NCI-H526 treated with DMSO at 0.1 percent for 48 hours (cell line): ENCODE results near the gene PHF12.
"Not testable (repeated sequence)": the region's sequence is repeated elsewhere in the genome, so short reads cannot be mapped to it uniquely, and the experiment has no call there.

Experiments
- DNase-seq: peaks from one replicate; lab custom pipeline; 2025; lab: John Stamatoyannopoulos, UW

The PHF12 gene

DNA sequence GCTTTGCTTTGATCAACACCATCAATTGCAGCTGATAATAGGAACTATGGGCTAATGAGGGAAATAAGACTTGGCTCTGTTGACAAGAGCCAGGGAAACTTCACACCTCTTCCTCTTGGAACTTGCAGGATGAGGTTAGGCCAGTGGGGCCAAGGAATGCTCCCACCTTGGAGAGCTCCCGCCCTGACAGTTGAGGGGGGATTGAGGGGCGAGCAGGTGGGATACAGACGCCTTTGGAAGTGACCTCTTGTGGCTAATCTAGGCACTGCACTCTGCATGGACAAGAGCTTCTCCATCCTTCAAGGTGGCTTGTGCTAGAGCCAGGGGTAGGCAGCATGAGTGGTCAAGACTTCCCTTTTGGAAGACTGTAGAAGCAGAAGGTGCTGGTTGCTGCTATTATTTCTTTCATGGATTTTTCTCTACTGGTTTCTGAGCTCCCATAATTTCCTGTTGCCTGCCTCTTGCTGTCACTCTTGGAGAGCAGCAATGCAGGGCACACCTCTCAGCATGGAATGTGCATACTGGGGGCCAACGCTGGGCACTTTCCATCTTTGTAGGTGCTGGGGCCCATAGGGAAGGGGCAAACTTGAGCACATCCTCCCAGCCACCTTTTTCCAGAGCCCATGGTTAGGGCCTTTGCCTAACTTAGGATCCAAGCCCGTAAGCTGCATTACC lies 2.3 kb upstream of the PHF12 start:
- no peak for DNase-seq

DNA sequence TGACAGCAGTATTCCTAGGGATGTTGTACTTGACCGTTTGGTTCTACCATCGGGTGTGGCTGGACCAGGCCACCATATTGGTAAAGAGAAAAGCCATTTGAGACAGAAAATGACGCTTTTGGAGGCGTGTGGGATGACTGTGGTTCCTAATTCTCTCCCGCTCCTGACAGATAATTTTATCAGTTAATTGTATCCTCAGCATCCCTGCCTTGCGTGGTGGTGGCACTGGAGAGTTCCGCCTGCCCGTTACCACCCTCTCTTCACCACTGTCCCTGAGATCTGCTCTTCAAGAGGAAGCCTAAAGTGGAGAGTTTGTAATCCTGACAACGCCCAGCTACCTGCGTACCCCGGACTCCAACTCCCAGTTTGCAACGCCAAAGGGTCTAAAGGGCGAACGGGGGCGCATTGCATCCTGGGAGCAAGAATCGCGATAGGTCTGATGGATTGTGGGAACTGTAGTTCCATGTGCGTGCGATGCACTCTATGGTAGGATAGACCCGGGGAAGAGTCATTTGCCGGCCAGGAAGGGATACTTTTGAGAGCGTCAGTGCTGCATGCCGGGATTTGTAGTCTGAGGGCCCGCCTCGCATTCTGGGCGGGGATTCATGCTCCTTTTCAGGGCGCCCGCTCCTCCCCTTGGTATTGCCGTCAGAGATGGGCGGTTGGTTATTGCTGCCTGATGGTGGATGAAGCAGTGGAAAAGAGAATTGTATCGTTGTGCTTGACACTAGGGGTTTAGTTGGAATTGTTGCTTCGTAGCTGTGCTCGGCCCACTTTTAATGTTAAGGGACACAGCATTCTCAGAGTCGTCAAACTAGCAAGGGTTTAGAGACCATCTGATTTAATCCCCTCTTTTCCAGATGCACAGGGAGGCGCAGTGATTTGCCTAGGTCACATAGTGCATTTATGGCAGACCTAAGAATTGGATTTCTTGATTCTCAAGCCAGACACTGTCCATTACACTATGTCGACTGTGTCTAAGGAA lies 965 bp upstream of the PHF12 start:
- DNase-seq: peak; percentile 100

DNA sequence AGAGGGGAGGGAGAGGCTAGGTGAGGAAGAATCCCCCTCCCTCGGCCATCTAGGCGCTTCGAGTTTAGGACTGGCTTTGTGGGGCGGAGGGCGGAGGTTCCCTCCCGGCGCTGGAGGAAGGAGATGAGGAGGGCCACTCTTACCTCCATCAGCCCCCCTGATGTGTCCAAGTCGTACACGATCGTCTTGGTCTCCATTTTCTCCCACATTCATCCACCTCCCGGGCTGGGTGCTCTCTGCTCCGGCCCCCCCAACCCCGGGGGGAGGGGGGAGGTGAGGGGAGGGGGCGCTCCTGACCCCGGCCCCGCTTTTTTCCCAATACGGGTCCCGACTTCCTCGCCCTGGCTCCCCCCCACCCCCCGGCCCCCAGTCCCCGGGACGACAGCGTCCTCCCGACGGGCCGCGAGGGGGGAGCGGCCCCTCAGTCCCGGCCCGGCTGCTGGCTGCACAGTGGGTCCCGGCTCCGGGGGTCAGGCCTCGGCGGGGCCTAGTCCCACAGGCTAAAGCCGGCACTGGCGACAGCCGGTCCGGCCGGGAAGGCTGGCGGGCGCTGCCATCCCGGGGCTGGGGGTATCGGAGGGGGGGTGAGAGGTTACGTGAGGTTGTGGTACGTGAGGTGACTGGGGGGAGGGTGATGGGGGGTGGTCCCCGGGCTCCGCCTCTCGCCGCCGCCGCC lies 428 bp downstream of the PHF12 start:
- DNase-seq: no peak

DNA sequence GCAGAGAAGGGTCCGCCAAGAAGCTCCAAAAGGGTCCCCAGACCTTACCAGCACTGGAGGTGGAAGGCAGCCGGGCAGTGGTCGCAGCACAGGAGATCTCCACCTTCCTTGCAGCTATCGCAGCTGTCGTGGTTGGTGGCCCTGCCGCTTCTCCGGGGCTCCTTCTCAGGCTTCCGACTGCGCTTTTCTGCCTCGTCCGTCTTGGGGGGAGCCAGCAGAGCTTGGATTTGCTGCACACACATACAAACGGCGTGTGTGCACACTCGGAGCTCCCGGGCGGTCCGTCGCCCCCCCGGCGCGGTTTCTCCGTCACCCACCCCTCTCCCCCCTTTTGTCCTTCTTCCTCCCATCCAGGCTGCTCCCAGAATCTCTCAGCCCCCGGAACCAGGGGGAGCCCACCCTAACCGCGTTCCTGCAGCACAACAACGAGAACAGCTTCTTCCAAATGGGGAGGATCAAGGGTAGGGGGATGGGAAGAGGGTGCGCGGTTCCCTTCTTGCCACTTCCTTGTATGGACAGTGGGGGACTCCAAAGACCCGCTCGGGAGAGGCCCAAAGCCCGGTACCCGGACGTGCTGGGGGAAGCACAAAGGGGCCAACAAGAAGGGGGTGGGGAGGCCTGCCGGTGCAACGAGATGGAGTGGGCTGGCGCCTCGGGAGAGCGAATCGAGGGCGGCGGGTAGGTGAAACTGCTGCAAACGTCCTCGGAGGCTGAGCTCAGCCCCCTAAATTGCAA lies 1.1 kb downstream of the PHF12 start:
- peak; percentile 55 for DNase-seq

DNA sequence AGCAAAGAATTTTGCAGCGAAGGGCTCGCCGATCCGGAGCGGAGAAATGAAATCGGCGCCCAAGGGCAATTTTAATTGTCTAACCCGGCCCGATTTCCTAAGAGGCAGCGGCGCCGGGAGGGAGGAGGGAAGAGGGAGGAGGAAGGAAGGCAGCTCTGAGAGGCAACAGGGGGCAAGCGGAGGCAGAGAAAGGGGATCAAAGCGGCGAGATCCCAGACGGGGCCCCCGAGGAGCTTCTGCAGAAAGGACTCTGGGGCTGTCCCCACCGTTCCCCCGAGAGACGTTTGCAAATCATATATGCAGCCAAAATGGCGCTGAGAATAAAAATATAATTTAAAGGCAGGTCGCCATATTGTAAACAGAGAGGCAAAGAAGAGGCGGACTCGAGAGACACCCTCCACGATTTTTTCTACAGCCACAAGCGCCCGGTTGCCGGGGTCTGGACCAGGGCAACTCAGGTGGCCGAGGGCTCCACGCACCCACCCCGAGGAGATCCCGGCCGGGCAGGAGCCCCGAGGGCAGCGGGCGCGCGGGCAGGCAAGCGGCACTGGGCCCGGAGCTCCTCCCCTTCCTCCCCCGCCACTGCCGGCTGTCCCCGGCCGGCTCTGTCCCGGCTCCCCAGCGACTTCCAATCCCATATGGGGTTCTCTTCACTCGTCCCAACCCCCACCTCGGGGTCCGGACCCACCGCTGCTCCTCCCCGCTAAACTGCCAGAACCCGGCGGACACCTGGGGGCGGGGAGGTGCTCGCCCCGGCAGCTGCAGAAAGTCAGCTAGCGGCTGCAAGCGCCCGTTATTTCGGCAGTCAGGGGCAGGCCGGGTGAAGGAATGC lies 1.9 kb downstream of the PHF12 start:
- DNase-seq: peak; percentile 76

DNA sequence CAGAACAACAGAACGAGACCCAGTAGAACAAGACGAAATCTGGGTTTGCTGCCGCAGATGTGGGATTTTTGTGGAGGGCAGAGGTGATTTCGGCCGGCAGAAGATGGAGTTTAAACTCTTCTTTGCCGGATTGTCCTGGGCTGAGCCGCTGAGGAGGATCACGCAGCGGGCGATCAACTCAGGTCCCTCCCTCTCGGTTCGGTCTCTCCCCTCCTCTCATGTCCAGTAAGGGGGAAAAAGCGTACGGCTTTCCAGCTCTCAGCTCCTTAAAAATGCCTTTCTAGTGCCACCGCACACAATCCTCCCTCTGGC lies 2.5 kb downstream of the PHF12 start:
- no peak for DNase-seq

DNA sequence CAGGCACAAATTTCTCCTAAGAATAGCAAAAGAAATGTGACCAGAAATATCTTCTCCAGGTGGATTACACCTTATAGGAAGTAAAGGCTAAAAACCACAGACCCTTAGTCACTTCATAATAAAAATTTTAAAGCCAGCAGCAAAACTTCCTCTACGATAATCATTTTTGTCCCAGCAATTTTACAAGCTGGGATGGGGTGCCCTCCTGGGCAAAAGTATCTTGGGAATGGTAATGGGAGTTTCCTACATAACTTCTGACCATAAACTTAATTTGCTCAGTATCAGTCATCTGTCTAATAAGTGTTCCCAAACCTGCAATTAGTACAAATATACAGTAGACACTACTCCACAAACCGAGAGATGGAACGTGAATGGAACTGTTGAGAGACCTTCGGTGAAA lies 3.0 kb downstream of the PHF12 start:
- DNase-seq: no peak

DNA sequence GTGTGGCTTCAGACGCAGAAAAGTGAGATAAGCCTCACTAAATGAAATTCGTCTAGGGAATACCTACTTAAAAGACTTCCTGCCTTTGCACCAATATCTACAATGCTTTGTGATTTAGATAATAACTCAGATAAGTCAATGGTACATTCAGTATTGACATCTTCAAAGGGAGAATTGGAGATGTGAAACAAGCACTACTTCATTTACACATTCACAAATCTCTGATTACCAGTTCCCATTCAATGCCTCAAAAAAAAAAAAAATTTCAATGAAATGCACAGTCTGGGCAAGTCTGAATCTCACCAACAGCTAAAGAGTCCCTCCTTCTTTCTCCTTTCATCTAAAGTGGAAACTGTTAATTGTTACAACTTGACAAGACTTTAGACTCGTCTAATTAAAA lies 3.7 kb downstream of the PHF12 start:
- no peak for DNase-seq

DNA sequence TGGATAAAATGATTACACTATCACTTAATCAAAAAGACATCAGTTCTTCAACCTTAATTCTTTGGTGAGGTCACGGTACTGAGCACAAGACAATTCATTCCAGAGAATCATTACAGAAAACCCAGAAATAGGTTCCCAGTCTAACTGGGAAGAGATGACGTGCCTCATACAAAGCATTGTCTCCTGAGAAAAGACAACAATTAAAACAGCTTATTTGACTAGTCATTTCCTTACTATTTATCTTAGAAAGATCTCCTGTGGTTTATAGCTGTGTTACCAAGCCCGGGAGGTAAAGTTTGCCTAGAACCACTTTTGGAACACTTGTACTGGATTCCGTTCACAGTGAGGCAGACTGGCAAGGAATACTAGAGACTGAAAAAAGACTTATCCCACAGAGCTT lies 5.1 kb downstream of the PHF12 start:
- no peak for DNase-seq

DNA sequence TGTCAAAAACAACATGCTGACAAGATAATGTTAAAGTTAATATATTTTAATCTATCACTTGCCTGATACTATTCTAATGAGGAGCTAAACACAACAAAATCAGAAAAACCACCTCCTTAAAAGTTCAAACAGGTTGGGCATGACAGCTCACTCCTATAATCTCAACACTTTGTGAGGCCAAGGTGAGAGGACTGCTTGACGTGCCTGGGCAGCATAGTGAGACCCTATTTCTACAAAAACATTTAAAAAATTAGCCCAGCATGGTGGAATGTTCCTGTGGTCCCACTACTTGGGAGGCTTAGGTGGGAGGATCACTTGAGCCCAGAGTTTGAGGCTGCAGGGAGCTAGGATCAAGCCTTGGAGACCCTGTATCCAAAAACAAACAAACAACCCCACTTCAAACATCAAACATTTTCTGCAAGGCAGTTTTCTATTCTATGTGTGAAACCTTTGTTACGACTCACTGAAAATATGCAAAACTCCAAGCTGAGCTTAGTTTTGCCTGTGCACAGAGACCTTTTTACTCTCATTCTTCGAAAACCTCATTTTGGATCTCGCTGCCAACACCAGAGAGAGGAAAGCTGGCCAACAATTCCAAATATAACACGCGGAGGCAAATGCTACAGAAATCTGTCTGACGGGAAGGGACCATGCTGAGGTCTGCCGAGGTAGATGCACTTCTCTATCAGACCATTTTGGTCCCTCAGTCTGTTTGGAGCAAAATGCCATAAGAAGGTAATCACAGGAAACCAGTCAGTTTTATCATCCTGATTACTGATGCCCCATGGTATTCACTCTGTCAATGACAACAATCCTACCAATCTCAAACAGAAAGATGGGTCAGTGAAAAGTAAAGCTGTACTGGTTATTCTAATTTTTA lies 6.2 kb downstream of the PHF12 start:
- DNase-seq: peak; percentile 35

DNA sequence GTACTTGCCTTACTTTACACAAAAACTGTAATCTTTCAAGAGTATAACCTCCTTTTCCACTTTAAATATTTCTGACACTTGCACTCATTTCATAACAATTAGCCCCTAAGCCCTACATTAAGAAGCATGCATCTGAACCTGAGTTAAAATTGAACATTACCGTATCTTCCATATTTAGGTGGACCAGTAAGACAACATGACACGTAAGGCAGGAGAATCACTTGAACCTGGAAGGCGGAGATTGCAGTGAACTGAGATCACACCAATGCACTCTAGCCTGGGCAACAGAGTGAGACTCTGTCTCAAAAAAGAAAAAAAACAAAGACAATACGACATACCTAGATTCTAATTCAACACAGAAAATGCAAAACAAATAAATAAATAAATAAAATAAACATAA lies 7.0 kb downstream of the PHF12 start:
- DNase-seq: no peak

DNA sequence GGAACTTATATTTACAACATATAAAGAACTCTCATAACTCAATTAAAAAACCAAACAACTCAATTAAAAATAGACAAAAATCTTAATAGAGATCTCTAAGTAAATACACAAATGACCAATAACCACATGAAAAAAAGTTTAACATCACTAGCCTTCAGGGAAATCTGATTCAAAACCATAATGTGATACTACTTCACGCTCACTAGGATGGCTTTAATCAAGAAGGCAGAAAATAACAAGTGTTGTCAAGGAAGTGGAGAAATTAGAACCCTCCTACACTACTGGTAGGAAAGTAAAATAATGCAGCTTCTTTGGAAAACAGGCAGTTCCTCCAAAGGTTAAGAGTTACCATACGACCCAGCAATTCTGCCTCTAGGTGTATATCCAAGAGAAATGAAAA lies 8.4 kb downstream of the PHF12 start:
- no peak for DNase-seq

DNA sequence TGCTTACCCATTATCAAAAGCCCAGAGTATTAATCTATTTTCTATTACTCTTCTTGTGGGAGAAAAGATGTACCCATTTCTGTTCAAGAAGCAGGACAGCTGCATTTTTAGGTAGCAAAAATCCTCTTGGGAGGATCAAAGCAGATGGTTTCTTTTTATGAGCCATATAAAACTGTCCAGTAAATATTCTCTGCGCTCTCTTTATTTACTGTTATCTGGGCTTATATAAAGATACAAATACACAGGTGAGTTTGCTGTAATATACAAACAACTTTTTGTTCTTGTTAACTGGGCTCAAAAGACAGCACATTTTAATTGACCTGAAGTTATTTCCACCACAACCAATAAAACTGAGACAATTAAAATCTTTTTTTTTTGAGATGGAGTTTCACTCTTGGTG lies 10.1 kb downstream of the PHF12 start:
- no peak for DNase-seq

DNA sequence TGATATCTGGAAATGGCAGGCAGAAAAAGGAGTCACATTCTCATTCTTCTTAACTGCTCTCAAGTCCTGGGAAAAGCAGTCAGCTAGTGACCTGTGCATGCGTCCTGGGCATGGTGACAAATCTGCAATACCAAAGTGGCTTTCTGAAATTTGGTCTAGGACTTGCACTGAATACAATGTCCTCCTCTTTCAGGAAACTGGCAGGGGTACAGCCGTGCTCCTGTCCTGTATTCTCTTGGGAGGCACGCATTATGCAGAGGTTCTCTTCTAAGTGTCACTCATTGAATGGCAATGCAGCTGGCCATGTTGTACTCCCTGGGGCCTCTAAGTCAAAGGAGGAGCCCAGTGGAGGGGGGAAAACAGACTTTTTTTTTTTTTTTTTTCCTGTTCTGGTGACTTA lies 10.6 kb downstream of the PHF12 start:
- no peak for DNase-seq

DNA sequence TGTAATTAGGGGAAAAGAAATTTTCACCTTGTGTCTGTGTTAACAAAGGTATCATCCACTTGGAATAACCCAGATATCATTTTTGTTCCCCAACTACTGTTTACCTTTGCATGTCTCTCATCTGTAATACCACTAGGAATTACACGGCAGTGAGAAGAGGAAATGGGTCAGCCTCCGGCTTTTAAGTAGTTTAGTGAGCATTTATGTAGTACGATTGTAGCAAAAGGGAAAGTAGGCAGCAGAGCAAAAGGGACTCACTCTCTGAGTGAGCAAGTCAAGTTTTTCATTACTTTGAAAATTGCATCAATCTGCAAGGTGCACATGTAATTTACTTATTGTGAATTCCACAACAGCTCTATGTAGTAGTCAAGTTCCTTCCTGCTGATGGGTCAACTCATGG lies 11.2 kb downstream of the PHF12 start:
- DNase-seq: no peak

DNA sequence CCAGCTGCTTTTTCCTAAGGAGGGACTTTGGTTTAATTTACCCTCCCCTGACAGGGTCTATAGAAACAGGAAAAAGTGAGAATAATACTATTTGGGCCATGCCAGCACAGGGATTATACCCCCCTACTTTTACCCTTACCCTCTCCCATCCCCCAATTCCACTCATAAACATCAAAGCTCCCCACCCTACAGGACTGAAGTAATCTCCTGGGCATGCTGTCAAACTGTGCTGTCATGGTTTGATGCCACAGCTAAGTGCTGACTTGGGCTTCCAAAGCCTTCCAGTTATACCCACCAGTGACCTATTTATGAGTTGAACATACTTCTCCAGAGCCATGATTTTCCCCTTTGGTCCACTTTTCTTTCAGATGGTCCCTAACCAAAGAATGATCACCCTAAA lies 12.8 kb downstream of the PHF12 start:
- DNase-seq: no peak

DNA sequence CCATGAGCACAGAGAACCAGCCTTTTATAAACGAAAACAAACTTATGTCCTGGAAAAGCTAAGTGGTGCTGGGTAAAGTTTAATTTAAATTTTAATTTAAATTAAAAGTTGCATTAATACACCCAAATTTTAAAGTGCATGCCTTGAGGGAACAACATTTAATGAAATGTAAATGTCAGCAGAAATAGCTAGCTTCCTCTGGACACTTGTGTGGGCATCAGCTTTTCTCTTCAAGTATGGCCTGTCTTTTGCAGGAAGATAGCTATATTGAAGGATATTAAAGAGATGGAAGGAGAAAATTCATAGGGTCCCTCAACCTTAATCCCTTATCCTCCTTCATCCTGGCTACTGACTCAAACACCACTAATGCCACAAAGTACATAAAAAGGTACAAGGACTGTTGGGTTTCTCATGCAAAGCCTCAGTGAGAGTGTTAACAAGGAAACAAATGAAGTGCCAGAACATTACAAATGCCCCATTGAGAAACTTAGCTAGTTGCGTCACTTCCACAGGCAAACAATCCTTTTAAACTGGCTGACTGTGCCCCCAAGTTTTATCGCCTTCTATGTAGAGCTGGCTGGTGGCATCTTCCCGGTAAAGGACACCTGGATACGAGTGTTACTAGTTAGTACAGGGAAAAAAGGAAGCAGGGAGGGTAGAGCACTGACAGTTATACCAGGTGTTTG lies 14.1 kb downstream of the PHF12 start:
- DNase-seq: no peak

DNA sequence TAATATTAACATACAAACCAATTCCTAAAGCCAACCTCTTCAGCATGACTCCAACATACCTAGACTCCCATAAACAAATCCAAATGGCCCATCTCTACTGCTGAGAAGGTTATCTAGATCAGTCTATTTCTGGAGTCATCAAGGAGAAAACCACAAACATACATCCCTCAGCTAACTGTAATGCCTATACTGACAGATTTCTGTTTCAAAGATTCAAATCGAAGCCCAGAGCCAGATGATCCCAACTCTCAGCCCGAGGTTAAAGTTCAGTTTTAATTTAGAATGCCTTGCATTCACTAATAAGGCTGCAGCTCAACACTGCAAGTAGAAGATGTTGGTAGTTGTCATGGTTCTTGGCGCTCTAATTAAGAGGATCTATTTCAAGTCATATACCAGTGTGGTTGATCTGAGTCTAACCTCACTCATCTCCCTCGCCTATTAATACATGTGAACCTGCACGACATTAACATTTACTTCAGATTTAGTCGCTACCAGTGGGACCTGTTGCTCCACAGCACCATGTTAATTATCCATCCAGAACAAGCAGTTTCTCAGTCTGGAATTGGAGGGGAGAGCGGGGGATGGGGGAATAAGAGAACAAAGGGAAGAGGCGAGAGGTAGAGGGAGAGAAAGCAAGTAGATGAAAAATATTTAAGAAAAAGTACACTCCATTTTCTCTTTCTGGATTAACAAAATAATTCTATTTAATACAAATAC lies 15.4 kb downstream of the PHF12 start:
- no peak for DNase-seq

DNA sequence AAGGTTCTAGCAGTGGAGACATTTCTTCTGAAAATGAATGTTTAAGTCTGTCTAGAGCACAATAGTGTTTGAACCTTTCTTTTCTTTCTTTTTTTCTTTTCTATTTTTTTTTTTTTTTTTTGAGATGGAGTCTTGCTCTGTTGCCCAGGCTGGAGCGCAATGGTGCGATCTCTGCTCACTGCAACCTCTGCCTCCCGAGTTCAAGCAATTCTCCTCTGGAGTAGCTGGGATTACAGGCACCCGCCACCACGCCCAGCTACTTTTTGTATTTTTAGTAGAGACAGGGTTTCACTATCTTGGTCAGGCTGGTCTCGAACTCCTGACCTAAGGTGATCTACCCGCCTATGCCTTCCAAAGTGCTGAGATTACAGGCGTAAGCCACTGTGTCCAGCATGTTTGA lies 16.8 kb downstream of the PHF12 start:
- not testable (repeated sequence) for DNase-seq
